Right lobe of liver (tissue), 4 donors: ENCODE results near the gene MAGEA11.

Source experiments
- POLR2A ChIP-seq: fragments of 450-650 bp; IDR thresholded peaks from one replicate; pipeline ENCODE4 v1.6.1; 2017; ENCODE audit warnings: antibody characterized with exemption, mild to moderate bottlenecking
- TF ChIP-seq, protein P1 (sequence below), 4 donors: fragments of 200-600 bp in 3 of 4; fragments of 450-650 bp in 1 of 4; IDR thresholded peaks; one replicate each; pipeline versions ENCODE4 v1.5.1 to v1.8.0; 2016 to 2022; ENCODE audit warnings: antibody characterized with exemption in 4 of 4, mild to moderate bottlenecking in 2 of 4
- donor health status: DM: no; HTN: no; CAD: no.
- donor health status: DM: no; HTN: no; CAD: no.
- donor health status: DM: no; HTN: yes; CAD: no.

DNA sequence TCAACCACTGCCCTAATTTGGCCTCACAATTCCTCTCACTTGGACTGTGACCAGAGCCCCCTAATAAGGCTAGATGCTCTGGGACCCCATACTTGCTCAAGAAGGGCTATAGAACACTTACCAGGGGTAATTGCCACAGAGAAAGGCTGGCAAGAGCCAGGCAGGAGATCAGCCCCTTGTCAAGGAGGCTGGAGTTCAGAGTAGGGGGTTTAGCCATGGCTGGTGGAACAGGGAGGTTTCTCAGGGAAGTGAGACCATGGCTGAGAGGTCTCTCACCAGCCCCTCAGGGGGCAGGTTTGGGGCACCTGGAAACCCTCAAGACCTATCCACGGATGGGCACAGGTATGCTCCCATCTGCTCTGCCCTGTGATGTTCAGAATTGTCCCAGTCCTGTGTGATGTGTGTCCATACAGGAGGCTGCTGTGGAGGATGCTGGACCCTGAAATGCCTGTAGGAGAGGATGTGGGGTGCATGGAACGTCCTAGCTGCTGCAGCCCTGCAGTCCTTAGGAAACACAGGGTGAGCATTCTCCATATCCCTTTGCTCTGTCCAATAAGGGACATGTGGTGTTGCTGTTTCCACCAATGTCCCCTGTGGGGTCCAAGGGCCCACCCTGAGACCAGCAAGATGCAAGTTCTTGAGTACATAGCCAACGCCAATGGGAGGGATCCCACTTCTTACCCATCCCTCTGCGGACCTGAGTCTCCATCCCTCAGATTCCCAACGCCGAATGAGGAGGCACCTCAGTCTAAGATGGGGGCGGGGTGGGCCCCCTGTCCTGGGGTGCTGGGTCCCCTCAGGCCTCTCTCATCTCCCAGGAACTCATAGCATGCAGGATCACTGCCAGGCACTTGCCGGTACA, 45.6 kb downstream of the MAGEA11 start:
- TF ChIP-seq, protein P1, sequence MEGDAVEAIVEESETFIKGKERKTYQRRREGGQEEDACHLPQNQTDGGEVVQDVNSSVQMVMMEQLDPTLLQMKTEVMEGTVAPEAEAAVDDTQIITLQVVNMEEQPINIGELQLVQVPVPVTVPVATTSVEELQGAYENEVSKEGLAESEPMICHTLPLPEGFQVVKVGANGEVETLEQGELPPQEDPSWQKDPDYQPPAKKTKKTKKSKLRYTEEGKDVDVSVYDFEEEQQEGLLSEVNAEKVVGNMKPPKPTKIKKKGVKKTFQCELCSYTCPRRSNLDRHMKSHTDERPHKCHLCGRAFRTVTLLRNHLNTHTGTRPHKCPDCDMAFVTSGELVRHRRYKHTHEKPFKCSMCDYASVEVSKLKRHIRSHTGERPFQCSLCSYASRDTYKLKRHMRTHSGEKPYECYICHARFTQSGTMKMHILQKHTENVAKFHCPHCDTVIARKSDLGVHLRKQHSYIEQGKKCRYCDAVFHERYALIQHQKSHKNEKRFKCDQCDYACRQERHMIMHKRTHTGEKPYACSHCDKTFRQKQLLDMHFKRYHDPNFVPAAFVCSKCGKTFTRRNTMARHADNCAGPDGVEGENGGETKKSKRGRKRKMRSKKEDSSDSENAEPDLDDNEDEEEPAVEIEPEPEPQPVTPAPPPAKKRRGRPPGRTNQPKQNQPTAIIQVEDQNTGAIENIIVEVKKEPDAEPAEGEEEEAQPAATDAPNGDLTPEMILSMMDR (IDR thresholded peaks at IDR 0.05) = no peak
- TF ChIP-seq POLR2A = no peak
